GM12878 (cell line): ENCODE measurements around the gene WDR59. TPM values are rescaled to one million over a fixed set of nuclear protein-coding genes. Genes with fewer than 3 reads are reported as not detected.

Experiments used
- ATAC-seq: fragments of 200-7000 bp; cut with Tn5 transposase; 3 replicates; pipeline ENCODE4 v1.9.1; 2020; ENCODE audit warnings: mild to moderate bottlenecking, moderate library complexity
- BruUV-seq: library from RNA; stranded (reverse); fragments of 400-500 nt; replicated peaks from 2 replicates; lab custom pipeline; 2021; lab: Mats Ljungman, UMichigan
- CTCF ChIA-PET: fragments of 300-600 bp; sonication (Branson Sonifier 250); formaldehyde crosslinking; extraction: SDS; loops from one replicate; lab custom pipeline; 2021; ENCODE audit warnings: inconsistent platforms; lab: Yijun Ruan, JAX
- POLR2A ChIA-PET: fragments of 350-600 bp; formaldehyde crosslinking; extraction: SDS; loops from one replicate; lab custom pipeline; 2021; ENCODE audit warnings: inconsistent platforms; lab: Charles Lee
- RAD21 ChIA-PET: fragments of 300-600 bp; sonication (Branson Sonifier 250); formaldehyde crosslinking; loops from one replicate; lab custom pipeline; 2023; ENCODE audit warnings: antibody characterized with exemption; ENCODE audit not compliant: unreplicated experiment; lab: Charles Lee
- SMC1A ChIA-PET: fragments of 300-600 bp; sonication (Branson Sonifier 250); formaldehyde crosslinking; loops from one replicate; lab custom pipeline; 2023; ENCODE audit not compliant: unreplicated experiment, uncharacterized antibody; lab: Charles Lee
- DNase-seq: peaks from one replicate; pipeline ENCODE4 v3.0.0-alpha.2; 2011; ENCODE audit warnings: low read depth, low spot score
- FAIRE-seq: peaks from 3 replicates; lab custom pipeline; 2011; peaks lifted over from hg19 to GRCh38; lab: Jason Lieb, UNC
- H2AFZ ChIP-seq: 2 replicates; pipeline ENCODE4 v1.6.0; 2011; ENCODE audit warnings: low read depth, low read length, control low read depth; ENCODE audit not compliant: control insufficient read depth
- H3K27ac ChIP-seq: 2 replicates; pipeline ENCODE4 v1.5.1; 2011; ENCODE audit warnings: control low read depth; ENCODE audit not compliant: control insufficient read depth, insufficient read depth
- H3K27me3 ChIP-seq, 2 experiments: replicated peaks in 1 of 2; 2 replicates each; pipeline versions ENCODE4 v1.6.0 to v1.6.1; 2011; ENCODE audit warnings: low read length in 1 of 2; ENCODE audit not compliant: control insufficient read depth in 2 of 2, insufficient read depth in 2 of 2
- H3K36me3 ChIP-seq, 2 experiments: 2 replicates each; pipeline ENCODE4 v1.5.1; 2011; ENCODE audit warnings: low read length in 1 of 2; ENCODE audit not compliant: control insufficient read depth in 2 of 2, insufficient read depth in 2 of 2
- H3K4me1 ChIP-seq: 2 replicates; pipeline ENCODE4 v1.6.1; 2011; ENCODE audit warnings: mild to moderate bottlenecking, low read length, moderate library complexity, mixed read lengths; ENCODE audit not compliant: control insufficient read depth, insufficient read depth
- H3K4me2 ChIP-seq: 2 replicates; pipeline ENCODE4 v1.6.0; 2011; ENCODE audit warnings: control low read depth; ENCODE audit not compliant: control insufficient read depth, insufficient read depth
- H3K4me3 ChIP-seq: fragments of 200-600 bp; sonication (generic); 2 replicates; pipeline ENCODE4 v1.5.1; 2016
- H3K79me2 ChIP-seq: 2 replicates; pipeline ENCODE4 v1.6.0; 2011; ENCODE audit warnings: low read length; ENCODE audit not compliant: control insufficient read depth, insufficient read depth
- H3K9ac ChIP-seq: 2 replicates; pipeline ENCODE4 v1.8.0; 2011; ENCODE audit warnings: low read length, control low read depth, mixed read lengths; ENCODE audit not compliant: control insufficient read depth, insufficient read depth
- H3K9me3 ChIP-seq: replicated peaks from 3 replicates; pipeline ENCODE4 v1.5.1; 2011; ENCODE audit warnings: mild to moderate bottlenecking, low read length; ENCODE audit not compliant: control insufficient read depth, insufficient read depth
- H4K20me1 ChIP-seq: 2 replicates; pipeline ENCODE4 v1.6.0; 2011; ENCODE audit not compliant: control insufficient read depth, insufficient read depth
- CHD4 ChIP-seq: fragments of 200-600 bp; sonication (generic); IDR thresholded peaks from 2 replicates; pipeline ENCODE4 v1.6.1; 2016; ENCODE audit warnings: mild to moderate bottlenecking
- CREB1 ChIP-seq: IDR thresholded peaks from 2 replicates; pipeline ENCODE4 v1.6.1; 2012; ENCODE audit warnings: low read depth, mild to moderate bottlenecking, inconsistent platforms
- EZH2 ChIP-seq: IDR thresholded peaks from 2 replicates; pipeline ENCODE4 v1.6.1; 2012; ENCODE audit warnings: low read depth, mild to moderate bottlenecking, control low read depth, inconsistent platforms, low read length, borderline replicate concordance; ENCODE audit not compliant: control insufficient read depth
- KAT2A ChIP-seq: conservative IDR thresholded peaks from 2 replicates; pipeline ENCODE4 v1.6.1; 2011; ENCODE audit warnings: low read depth, low read length; ENCODE audit not compliant: control insufficient read depth
- KLF5 ChIP-seq: fragments of 450-650 bp; IDR thresholded peaks from 2 replicates; pipeline ENCODE4 v1.6.1; 2014; ENCODE audit warnings: mild to moderate bottlenecking; ENCODE audit not compliant: partially characterized antibody
- NFXL1 ChIP-seq: fragments of 450-650 bp; IDR thresholded peaks from 2 replicates; pipeline ENCODE4 v1.6.1; 2017; ENCODE audit warnings: antibody characterized with exemption, mild to moderate bottlenecking, borderline replicate concordance
- POLR2A ChIP-seq: IDR thresholded peaks from 2 replicates; pipeline ENCODE4 v1.6.1; 2011; ENCODE audit warnings: low read depth, mild to moderate bottlenecking, low read length
- POLR2AphosphoS2 ChIP-seq: IDR thresholded peaks from 2 replicates; pipeline ENCODE4 v1.6.1; 2011; ENCODE audit warnings: low read depth, mild to moderate bottlenecking, low read length, improper control_type of control experiment, moderate library complexity
- RB1 ChIP-seq: fragments of 450-650 bp; formaldehyde crosslinking; IDR thresholded peaks from 2 replicates; pipeline ENCODE4 v1.6.1; 2017; ENCODE audit warnings: mild to moderate bottlenecking, borderline replicate concordance
- SMAD5 ChIP-seq: IDR thresholded peaks from 2 replicates; pipeline ENCODE4 v1.6.1; 2016; ENCODE audit warnings: antibody characterized with exemption, low read depth
- STAT1 ChIP-seq: fragments of 450-650 bp; conservative IDR thresholded peaks from 2 replicates; pipeline ENCODE4 v1.6.1; 2014; ENCODE audit warnings: antibody characterized with exemption, mild to moderate bottlenecking
- TAF1 ChIP-seq: IDR thresholded peaks from 2 replicates; pipeline ENCODE4 v1.6.1; 2011; ENCODE audit warnings: mild to moderate bottlenecking, low read depth, low read length, borderline replicate concordance
- USF2 ChIP-seq: IDR thresholded peaks from 2 replicates; pipeline ENCODE4 v1.6.1; 2011; ENCODE audit warnings: low read depth, low read length, improper control_type of control experiment, borderline replicate concordance
- ZSCAN29 ChIP-seq: fragments of 450-650 bp; IDR thresholded peaks from 2 replicates; pipeline ENCODE4 v1.6.1; 2017; ENCODE audit warnings: mild to moderate bottlenecking, moderate library complexity
- WGBS: methylation state at CpG from one replicate; pipeline ENCODE4 v1.1.6; 2016; ENCODE audit warnings: low lambda C conversion rate; ENCODE audit not compliant: insufficient replicate concordance, insufficient coverage; ENCODE audit errors: missing lambda C conversion rate; 5-methylcytosine and 5-hydroxymethylcytosine counted together
- in situ Hi-C: fragments of 300-500 bp; cut with MboI; formaldehyde crosslinking; loops from 9 replicates; pipeline ENCODE4 v1.14.3; 2018; ENCODE audit warnings: mixed read lengths
- intact Hi-C: fragments of 100-400 bp; cut with micrococcal nuclease; formaldehyde crosslinking; loops from one replicate; pipeline ENCODE4 v1.14.2; 2022; ENCODE audit not compliant: unreplicated experiment
- polyA plus RNA-seq, 11 experiments: library from polyadenylated mRNA; depleted of rRNA in 4 of 11; unstranded in 6 of 11; stranded (reverse) in 5 of 11; fragments of >200 nt; fragmentation: Nextera tagmentation in 4 of 11; fragmentation: Illumina TruSeq in 1 of 11; extraction: Ambion mirVana in 4 of 11; extraction: Trizol in 1 of 11; gene quantifications; 1 replicate in 1 of 11; 2 replicates in 10 of 11; pipeline versions ENCODE4 v1.2.1 to v1.2.3, GENCODE V29; 2011 to 2016; ENCODE audit warnings: inconsistent platforms in 2 of 11, missing spikeins in 2 of 11, low read depth in 1 of 11
- total RNA-seq, 4 experiments: library from RNA; depleted of rRNA in 3 of 4; stranded (reverse); fragments of >200 nt in 3 of 4; fragmentation: Illumina TruSeq in 1 of 4; extraction: Trizol in 1 of 4; gene quantifications; 2 replicates each; pipeline versions ENCODE4 v1.2.1 to v1.2.3, GENCODE V29; 2013 to 2021
- TF ChIP-seq, protein P1 (sequence below): fragments of 450-650 bp; IDR thresholded peaks from 2 replicates; pipeline ENCODE4 v1.6.1; 2017; ENCODE audit warnings: antibody characterized with exemption, mild to moderate bottlenecking, moderate library complexity
- TF ChIP-seq, protein P2 (sequence below): fragments of 450-650 bp; IDR thresholded peaks from 2 replicates; pipeline ENCODE4 v1.6.1; 2018; ENCODE audit warnings: mild to moderate bottlenecking, low read depth, moderate library complexity; ENCODE audit not compliant: partially characterized antibody
- TF ChIP-seq, protein P3 (sequence below): IDR thresholded peaks from 2 replicates; pipeline ENCODE4 v1.6.1; 2011; ENCODE audit warnings: low read depth, mild to moderate bottlenecking, low read length, moderate library complexity, borderline replicate concordance; ENCODE audit errors: extremely low read depth

WDR59 gene
- total and polyA plus RNA-seq, 10 of the 15 experiments (the other 5 are each of a cell fraction or from before 2014, with no cell fraction given) = 9.7 to 78.4 (median 24.5) TPM

- Histone ChIP-seq H3K27ac (no peak overlapping the region), H3K4me2 (no peak overlapping the region; the same call in 1 of the 2 replicates), H3K4me1 (peaks cover 34% of the 10 kb centered on the region), H3K36me3 (no peaks in the 10 kb centered on the region), H3K79me2 (peaks cover 74% of the 10 kb centered on the region), H2AFZ (no peak overlapping the region), H3K27me3 (no peaks in the 10 kb centered on the region), H4K20me1 (no peaks in the 10 kb centered on the region)
- SMC1A ChIA-PET = interaction anchor here (0.6 to 5.4 kb wide), 7 partner anchors 8 to 103 kb away, joined by 3 to 61 read pairs (median 3); no protein-coding TSS in a partner anchor
- intact Hi-C loops = no loop called here
- CTCF ChIA-PET = interaction anchor here (0.8 to 2.4 kb wide), 5 partner anchors 8 to 106 kb away, joined by 3 to 9 read pairs (median 3); no protein-coding TSS in a partner anchor
- RAD21 ChIA-PET = interaction anchor here (0.8 to 8.1 kb wide), 4 partner anchors 12 to 104 kb away, joined by 4 to 46 read pairs (median 6); no protein-coding TSS in a partner anchor
- WGBS = 86% methylated on average over 4 of the region's 4 CpGs
- no peak for FAIRE-seq
- TF ChIP-seq POLR2AphosphoS2 (no peak), SMAD5 (no peak), CHD4 (no peak), EZH2 (no peak), POLR2A (no peak), ZSCAN29 (no peak), USF2 (no peak), STAT1 (no peak), TAF1 (no peak), KLF5 (no peak), RB1 (no peak), KAT2A (no peak), CREB1 (no peak), NFXL1 (no peak)
- TF ChIP-seq, protein P1, sequence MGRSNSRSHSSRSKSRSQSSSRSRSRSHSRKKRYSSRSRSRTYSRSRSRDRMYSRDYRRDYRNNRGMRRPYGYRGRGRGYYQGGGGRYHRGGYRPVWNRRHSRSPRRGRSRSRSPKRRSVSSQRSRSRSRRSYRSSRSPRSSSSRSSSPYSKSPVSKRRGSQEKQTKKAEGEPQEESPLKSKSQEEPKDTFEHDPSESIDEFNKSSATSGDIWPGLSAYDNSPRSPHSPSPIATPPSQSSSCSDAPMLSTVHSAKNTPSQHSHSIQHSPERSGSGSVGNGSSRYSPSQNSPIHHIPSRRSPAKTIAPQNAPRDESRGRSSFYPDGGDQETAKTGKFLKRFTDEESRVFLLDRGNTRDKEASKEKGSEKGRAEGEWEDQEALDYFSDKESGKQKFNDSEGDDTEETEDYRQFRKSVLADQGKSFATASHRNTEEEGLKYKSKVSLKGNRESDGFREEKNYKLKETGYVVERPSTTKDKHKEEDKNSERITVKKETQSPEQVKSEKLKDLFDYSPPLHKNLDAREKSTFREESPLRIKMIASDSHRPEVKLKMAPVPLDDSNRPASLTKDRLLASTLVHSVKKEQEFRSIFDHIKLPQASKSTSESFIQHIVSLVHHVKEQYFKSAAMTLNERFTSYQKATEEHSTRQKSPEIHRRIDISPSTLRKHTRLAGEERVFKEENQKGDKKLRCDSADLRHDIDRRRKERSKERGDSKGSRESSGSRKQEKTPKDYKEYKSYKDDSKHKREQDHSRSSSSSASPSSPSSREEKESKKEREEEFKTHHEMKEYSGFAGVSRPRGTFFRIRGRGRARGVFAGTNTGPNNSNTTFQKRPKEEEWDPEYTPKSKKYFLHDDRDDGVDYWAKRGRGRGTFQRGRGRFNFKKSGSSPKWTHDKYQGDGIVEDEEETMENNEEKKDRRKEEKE = no peak
- TF ChIP-seq, protein P2, sequence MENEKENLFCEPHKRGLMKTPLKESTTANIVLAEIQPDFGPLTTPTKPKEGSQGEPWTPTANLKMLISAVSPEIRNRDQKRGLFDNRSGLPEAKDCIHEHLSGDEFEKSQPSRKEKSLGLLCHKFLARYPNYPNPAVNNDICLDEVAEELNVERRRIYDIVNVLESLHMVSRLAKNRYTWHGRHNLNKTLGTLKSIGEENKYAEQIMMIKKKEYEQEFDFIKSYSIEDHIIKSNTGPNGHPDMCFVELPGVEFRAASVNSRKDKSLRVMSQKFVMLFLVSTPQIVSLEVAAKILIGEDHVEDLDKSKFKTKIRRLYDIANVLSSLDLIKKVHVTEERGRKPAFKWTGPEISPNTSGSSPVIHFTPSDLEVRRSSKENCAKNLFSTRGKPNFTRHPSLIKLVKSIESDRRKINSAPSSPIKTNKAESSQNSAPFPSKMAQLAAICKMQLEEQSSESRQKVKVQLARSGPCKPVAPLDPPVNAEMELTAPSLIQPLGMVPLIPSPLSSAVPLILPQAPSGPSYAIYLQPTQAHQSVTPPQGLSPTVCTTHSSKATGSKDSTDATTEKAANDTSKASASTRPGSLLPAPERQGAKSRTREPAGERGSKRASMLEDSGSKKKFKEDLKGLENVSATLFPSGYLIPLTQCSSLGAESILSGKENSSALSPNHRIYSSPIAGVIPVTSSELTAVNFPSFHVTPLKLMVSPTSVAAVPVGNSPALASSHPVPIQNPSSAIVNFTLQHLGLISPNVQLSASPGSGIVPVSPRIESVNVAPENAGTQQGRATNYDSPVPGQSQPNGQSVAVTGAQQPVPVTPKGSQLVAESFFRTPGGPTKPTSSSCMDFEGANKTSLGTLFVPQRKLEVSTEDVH = no peak
- TF ChIP-seq, protein P3, sequence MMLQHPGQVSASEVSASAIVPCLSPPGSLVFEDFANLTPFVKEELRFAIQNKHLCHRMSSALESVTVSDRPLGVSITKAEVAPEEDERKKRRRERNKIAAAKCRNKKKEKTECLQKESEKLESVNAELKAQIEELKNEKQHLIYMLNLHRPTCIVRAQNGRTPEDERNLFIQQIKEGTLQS = no peak
- TF ChIP-seq, all 136 proteins: peak for 0
- POLR2A ChIA-PET = interaction anchor here (1.0 to 1.2 kb wide), 3 partner anchors 11 to 21 kb away, joined by 3 to 6 read pairs (median 6); partner anchors contain the start of gene WDR59
- in situ Hi-C loops = no loop called here
- H3K4me3 ChIP-seq = no peak overlapping the region
- ATAC-seq = no peak
- no peaks in the 10 kb centered on the region for H3K9me3 ChIP-seq
- DNase-seq = no peak
- no peak overlapping the region for H3K9ac ChIP-seq
- BruUV-seq = no TSS peak
These were observed 20.8 kb upstream of the WDR59 start for GRCh38 chr16:75005697-75006096.
